Neuronal stem cell (in vitro differentiated cells): ENCODE results near the gene OMG. TPM values are rescaled to one million over a fixed set of nuclear protein-coding genes. Genes with fewer than 3 reads are reported as not detected.
"Not testable (repeated sequence)": the region's sequence is repeated elsewhere in the genome, so short reads cannot be mapped to it uniquely, and the experiment has no call there.

Source experiments
- DNase-seq: peaks from one replicate; pipeline ENCODE4 v3.0.0-alpha.2; 2013; ENCODE audit warnings: low spot score
- H2AFZ ChIP-seq: one replicate; pipeline ENCODE4 v1.6.1; 2013; ENCODE audit warnings: mild to moderate bottlenecking, low read length, inconsistent platforms
- H2AK5ac ChIP-seq: 2 replicates; pipeline ENCODE4 v1.6.1; 2013; ENCODE audit warnings: low read depth, mild to moderate bottlenecking, inconsistent platforms, low read length, moderate library complexity, mixed read lengths
- H2BK120ac ChIP-seq: 2 replicates; pipeline ENCODE4 v1.6.1; 2013; ENCODE audit warnings: low read depth, mild to moderate bottlenecking, inconsistent platforms, low read length, moderate library complexity, mixed read lengths
- H2BK12ac ChIP-seq: one replicate; pipeline ENCODE4 v1.6.1; 2013; ENCODE audit warnings: low read length, inconsistent platforms
- H2BK15ac ChIP-seq: 2 replicates; pipeline ENCODE4 v1.6.1; 2013; ENCODE audit warnings: mild to moderate bottlenecking, low read length, inconsistent platforms, mixed read lengths
- H2BK5ac ChIP-seq: one replicate; pipeline ENCODE4 v1.6.1; 2013; ENCODE audit warnings: inconsistent platforms, mild to moderate bottlenecking, low read length, moderate library complexity
- H3K14ac ChIP-seq: one replicate; pipeline ENCODE4 v1.6.1; 2013; ENCODE audit warnings: low read length, inconsistent platforms
- H3K18ac ChIP-seq: 2 replicates; pipeline ENCODE4 v1.6.1; 2013; ENCODE audit warnings: low read length, inconsistent platforms
- H3K23ac ChIP-seq: 2 replicates; pipeline ENCODE4 v1.6.1; 2013; ENCODE audit warnings: low read depth, mild to moderate bottlenecking, mixed read lengths, low read length, inconsistent platforms; ENCODE audit not compliant: poor library complexity
- H3K27ac ChIP-seq: replicated peaks from 3 replicates; pipeline ENCODE4 v1.5.1; 2013; ENCODE audit warnings: low read length, inconsistent platforms
- H3K27me3 ChIP-seq, 3 experiments: 2 replicates each; pipeline ENCODE4 v1.6.1; 2013; ENCODE audit warnings: low read length in 3 of 3, mild to moderate bottlenecking in 2 of 3, inconsistent platforms in 1 of 3, low read depth in 1 of 3, mixed read lengths in 1 of 3, moderate library complexity in 1 of 3; ENCODE audit not compliant: control insufficient read depth in 3 of 3, insufficient read depth in 3 of 3
- H3K36me3 ChIP-seq, 2 donors: replicated peaks in 1 of 2; 2 replicates each; pipeline ENCODE4 v1.6.1; 2013; ENCODE audit warnings: low read length in 2 of 2; ENCODE audit not compliant: control insufficient read depth in 2 of 2, insufficient read depth in 2 of 2
- H3K4ac ChIP-seq: 2 replicates; pipeline ENCODE4 v1.6.1; 2013; ENCODE audit warnings: inconsistent platforms, mild to moderate bottlenecking, low read length, moderate library complexity
- H3K4me1 ChIP-seq, 2 donors: 1 replicate in 1 of 2; 2 replicates in 1 of 2; pipeline ENCODE4 v1.6.1; 2013; ENCODE audit warnings: low read length in 2 of 2, low read depth in 1 of 2; ENCODE audit not compliant: control insufficient read depth in 2 of 2, insufficient read depth in 1 of 2
- H3K4me2 ChIP-seq: one replicate; pipeline ENCODE4 v1.6.1; 2013; ENCODE audit warnings: mild to moderate bottlenecking, low read length, inconsistent platforms; ENCODE audit not compliant: insufficient read depth, poor library complexity, severe bottlenecking
- H3K4me3 ChIP-seq, 2 donors: 2 replicates each; pipeline ENCODE4 v1.5.1; 2013; ENCODE audit warnings: low read length in 2 of 2, mild to moderate bottlenecking in 2 of 2, inconsistent platforms in 1 of 2, moderate library complexity in 1 of 2
- H3K79me1 ChIP-seq: one replicate; pipeline ENCODE4 v1.6.1; 2013; ENCODE audit warnings: low read depth, mild to moderate bottlenecking, inconsistent platforms, low read length, moderate library complexity
- H3K9ac ChIP-seq: one replicate; pipeline ENCODE4 v1.6.1; 2013; ENCODE audit warnings: mild to moderate bottlenecking, low read depth, low read length, inconsistent platforms; ENCODE audit not compliant: poor library complexity
- H3K9me3 ChIP-seq, 2 donors: replicated peaks in 1 of 2; 2 replicates each; pipeline versions ENCODE3 to v1.6.1; 2013; ENCODE audit warnings: low read length in 2 of 2, mild to moderate bottlenecking in 2 of 2, inconsistent platforms in 1 of 2, low read depth in 1 of 2, mixed read lengths in 1 of 2, moderate library complexity in 1 of 2; ENCODE audit not compliant: control insufficient read depth in 2 of 2, insufficient read depth in 1 of 2
- H4K8ac ChIP-seq: one replicate; pipeline ENCODE4 v1.6.1; 2013; ENCODE audit warnings: low read depth, mild to moderate bottlenecking, inconsistent platforms, low read length, moderate library complexity
- H4K91ac ChIP-seq: one replicate; pipeline ENCODE4 v1.6.1; 2013; ENCODE audit warnings: low read length, low read depth, mild to moderate bottlenecking, inconsistent platforms; ENCODE audit not compliant: poor library complexity
- WGBS, 2 donors: extraction: QIAGEN DNeasy Blood & Tissue Kit; methylation state at CpG; one replicate each; pipeline ENCODE4 v1.1.7; 2013; ENCODE audit warnings: missing lambda C conversion rate in 2 of 2, mixed read lengths in 1 of 2; ENCODE audit not compliant: insufficient read length in 2 of 2, insufficient replicate concordance in 1 of 2; ENCODE audit errors: extremely low coverage in 2 of 2; 5-methylcytosine and 5-hydroxymethylcytosine counted together
- polyA plus RNA-seq, 2 experiments: library from polyadenylated mRNA; stranded (reverse); fragments of 200-250 nt; gene quantifications; one replicate each; pipeline ENCODE4 v1.2.3, GENCODE V29; 2013

Gene OMG
- not detected for polyA plus RNA-seq (2013, experiment 1 of 2)
- not detected for polyA plus RNA-seq (2013, experiment 2 of 2)

- no peak within 1 kb of the TSS for H3K4me3 ChIP-seq
- WGBS, 2 donors: no CpG with 5 or more reads among the region's 7 CpGs
- H3K18ac ChIP-seq: no peak within 1 kb of the TSS
- H4K8ac ChIP-seq: no peak within 1 kb of the TSS
- H3K23ac ChIP-seq: no peak within 1 kb of the TSS
- H3K9me3 ChIP-seq: no peaks in the 10 kb centered on the region
- no peak within 1 kb of the TSS for H2BK15ac ChIP-seq
- no peak within 1 kb of the TSS for H2BK12ac ChIP-seq
- H3K9ac ChIP-seq: no peak within 1 kb of the TSS
- H3K4me1 ChIP-seq: peaks cover 0 to 2% of the 10 kb centered on the region in 2 donors
- peaks cover 0 to 5% of the 10 kb centered on the region in 2 donors for H3K36me3 ChIP-seq
- peak; percentile 4 for DNase-seq
- H4K91ac ChIP-seq: no peak within 1 kb of the TSS
- no peak within 1 kb of the TSS for H3K4me2 ChIP-seq
- H2BK120ac ChIP-seq: no peak within 1 kb of the TSS
- no peak within 1 kb of the TSS for H2BK5ac ChIP-seq
- no peak within 1 kb of the TSS for H3K14ac ChIP-seq
- H2AK5ac ChIP-seq: no peak within 1 kb of the TSS
- no peaks in the 10 kb centered on the region for H3K79me1 ChIP-seq
- H3K27ac ChIP-seq: no peak within 1 kb of the TSS
- H3K4ac ChIP-seq: no peak within 1 kb of the TSS
- H3K27me3 ChIP-seq: no peaks in the 10 kb centered on the region
- no peak within 1 kb of the TSS for H2AFZ ChIP-seq
These were observed at the start of gene OMG for GRCh38 chr17:31297090-31297489. TSS of gene OMG (minus strand) at chr17:31297239. CDS start at chr17:31296331, 908 bp downstream.

- not testable (repeated sequence) for H3K9me3 ChIP-seq, H4K91ac ChIP-seq, H2AK5ac ChIP-seq, H4K8ac ChIP-seq, H2BK15ac ChIP-seq, H3K14ac ChIP-seq, H3K4me3 ChIP-seq, H2BK5ac ChIP-seq, DNase-seq, H3K4me2 ChIP-seq, H3K4ac ChIP-seq, H3K23ac ChIP-seq, H3K4me1 ChIP-seq, H3K27me3 ChIP-seq, H3K9ac ChIP-seq, H3K27ac ChIP-seq, H3K79me1 ChIP-seq, H2BK120ac ChIP-seq, H2BK12ac ChIP-seq, H3K18ac ChIP-seq, H2AFZ ChIP-seq
- H3K36me3 ChIP-seq: peaks cover 4 to 64% of the 10 kb centered on the region in 2 donors
- no CpG with 5 or more reads among the region's 34 CpGs for WGBS, 2 donors
These were observed 48.2 kb upstream of the OMG start for GRCh38 chr17:31345191-31345747.

GRCh38 chr17:31339906-31340661, 43.0 kb upstream of the OMG start:
- Histone ChIP-seq H3K23ac (no peak overlapping the region), H3K18ac (no peak overlapping the region), H3K4ac (no peak overlapping the region), H4K91ac (no peak overlapping the region), H3K27ac (no peak overlapping the region), H3K9me3 (no peaks in the 10 kb centered on the region), H2BK5ac (no peak overlapping the region), H2AFZ (no peak overlapping the region), H2AK5ac (no peak overlapping the region), H2BK15ac (no peak overlapping the region), H3K4me1 (peaks cover 0 to 3% of the 10 kb centered on the region in 2 donors), H3K27me3 (no peaks in the 10 kb centered on the region), H3K9ac (no peak overlapping the region), H3K36me3 (peaks cover 10 to 96% of the 10 kb centered on the region in 2 donors), H2BK120ac (no peak overlapping the region), H3K79me1 (no peaks in the 10 kb centered on the region), H3K14ac (no peak overlapping the region), H3K4me2 (no peak overlapping the region), H4K8ac (no peak overlapping the region), H3K4me3 (no peak overlapping the region), H2BK12ac (no peak overlapping the region)
- no peak for DNase-seq
- no CpG with 5 or more reads among the region's 6 CpGs for whole genome bisulfite sequencing, 2 donors

GRCh38 chr17:31329221-31329620, 32.2 kb upstream of the OMG start:
- H3K4me3 ChIP-seq: no peak overlapping the region
- no peak overlapping the region for H3K4ac ChIP-seq
- no peak overlapping the region for H2AK5ac ChIP-seq
- H2BK15ac ChIP-seq: no peak overlapping the region
- no peak overlapping the region for H2BK120ac ChIP-seq
- no peaks in the 10 kb centered on the region for H3K9me3 ChIP-seq
- DNase-seq: no peak
- no peak overlapping the region for H2AFZ ChIP-seq
- no peak overlapping the region for H3K23ac ChIP-seq
- no peak overlapping the region for H2BK5ac ChIP-seq
- H3K9ac ChIP-seq: no peak overlapping the region
- no peak overlapping the region for H3K4me2 ChIP-seq
- peaks cover 7 to 81% of the 10 kb centered on the region in 2 donors for H3K36me3 ChIP-seq
- H3K14ac ChIP-seq: no peak overlapping the region
- H4K91ac ChIP-seq: no peak overlapping the region
- H3K4me1 ChIP-seq: no peaks in the 10 kb centered on the region
- no peak overlapping the region for H2BK12ac ChIP-seq
- no peaks in the 10 kb centered on the region for H3K27me3 ChIP-seq
- H3K27ac ChIP-seq: no peak overlapping the region
- H3K79me1 ChIP-seq: no peaks in the 10 kb centered on the region
- no peak overlapping the region for H4K8ac ChIP-seq
- no peak overlapping the region for H3K18ac ChIP-seq
